ENCODE results near the gene CDK15. TPM values are rescaled to one million over a fixed set of nuclear protein-coding genes. Genes with fewer than 3 reads are reported as not detected.

Gene CDK15
- polyA plus RNA-seq, 2 of the 4 experiments (the other 2 are of a cell fraction), result not detected

- Histone ChIP-seq H3K4me2 (no peak overlapping the region), H3K9me3 (no peaks in the 10 kb centered on the region), H3K4me3 (no peak overlapping the region), H3K4me1 (no peaks in the 10 kb centered on the region), H3K27ac (no peak overlapping the region)
- FAIRE-seq (no peak), DNase-seq (ENCODE audit: low read depth in 1 of 2, low spot score in 1 of 2) (no peak), ATAC-seq (no peak)
- TF ChIP-seq, protein P1, sequence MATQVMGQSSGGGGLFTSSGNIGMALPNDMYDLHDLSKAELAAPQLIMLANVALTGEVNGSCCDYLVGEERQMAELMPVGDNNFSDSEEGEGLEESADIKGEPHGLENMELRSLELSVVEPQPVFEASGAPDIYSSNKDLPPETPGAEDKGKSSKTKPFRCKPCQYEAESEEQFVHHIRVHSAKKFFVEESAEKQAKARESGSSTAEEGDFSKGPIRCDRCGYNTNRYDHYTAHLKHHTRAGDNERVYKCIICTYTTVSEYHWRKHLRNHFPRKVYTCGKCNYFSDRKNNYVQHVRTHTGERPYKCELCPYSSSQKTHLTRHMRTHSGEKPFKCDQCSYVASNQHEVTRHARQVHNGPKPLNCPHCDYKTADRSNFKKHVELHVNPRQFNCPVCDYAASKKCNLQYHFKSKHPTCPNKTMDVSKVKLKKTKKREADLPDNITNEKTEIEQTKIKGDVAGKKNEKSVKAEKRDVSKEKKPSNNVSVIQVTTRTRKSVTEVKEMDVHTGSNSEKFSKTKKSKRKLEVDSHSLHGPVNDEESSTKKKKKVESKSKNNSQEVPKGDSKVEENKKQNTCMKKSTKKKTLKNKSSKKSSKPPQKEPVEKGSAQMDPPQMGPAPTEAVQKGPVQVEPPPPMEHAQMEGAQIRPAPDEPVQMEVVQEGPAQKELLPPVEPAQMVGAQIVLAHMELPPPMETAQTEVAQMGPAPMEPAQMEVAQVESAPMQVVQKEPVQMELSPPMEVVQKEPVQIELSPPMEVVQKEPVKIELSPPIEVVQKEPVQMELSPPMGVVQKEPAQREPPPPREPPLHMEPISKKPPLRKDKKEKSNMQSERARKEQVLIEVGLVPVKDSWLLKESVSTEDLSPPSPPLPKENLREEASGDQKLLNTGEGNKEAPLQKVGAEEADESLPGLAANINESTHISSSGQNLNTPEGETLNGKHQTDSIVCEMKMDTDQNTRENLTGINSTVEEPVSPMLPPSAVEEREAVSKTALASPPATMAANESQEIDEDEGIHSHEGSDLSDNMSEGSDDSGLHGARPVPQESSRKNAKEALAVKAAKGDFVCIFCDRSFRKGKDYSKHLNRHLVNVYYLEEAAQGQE (IDR thresholded peaks at IDR 0.05), result no peak
- TF ChIP-seq HDAC2 (IDR thresholded peaks at IDR 0.05), result no peak
- no peak for TF ChIP-seq HOXA7 (CRISPR knock-in tag; IDR thresholded peaks at IDR 0.05)
- TF ChIP-seq MAZ (IDR thresholded peaks at IDR 0.05; ENCODE audit: borderline replicate concordance, low read depth, low read length), result no peak
- no peak for TF ChIP-seq CBX8 (IDR thresholded peaks at IDR 0.05)
- TF ChIP-seq HOXB5 (CRISPR knock-in tag; IDR thresholded peaks at IDR 0.05), result no peak
- TF ChIP-seq RNF2 (IDR thresholded peaks at IDR 0.05; ENCODE audit: borderline replicate concordance, low read depth), result no peak
- TF ChIP-seq, protein P2, sequence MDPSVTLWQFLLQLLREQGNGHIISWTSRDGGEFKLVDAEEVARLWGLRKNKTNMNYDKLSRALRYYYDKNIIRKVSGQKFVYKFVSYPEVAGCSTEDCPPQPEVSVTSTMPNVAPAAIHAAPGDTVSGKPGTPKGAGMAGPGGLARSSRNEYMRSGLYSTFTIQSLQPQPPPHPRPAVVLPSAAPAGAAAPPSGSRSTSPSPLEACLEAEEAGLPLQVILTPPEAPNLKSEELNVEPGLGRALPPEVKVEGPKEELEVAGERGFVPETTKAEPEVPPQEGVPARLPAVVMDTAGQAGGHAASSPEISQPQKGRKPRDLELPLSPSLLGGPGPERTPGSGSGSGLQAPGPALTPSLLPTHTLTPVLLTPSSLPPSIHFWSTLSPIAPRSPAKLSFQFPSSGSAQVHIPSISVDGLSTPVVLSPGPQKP (IDR thresholded peaks at IDR 0.05; ENCODE audit: low read depth, low read length), result no peak
- no peak for TF ChIP-seq ESRRA (IDR thresholded peaks at IDR 0.05; ENCODE audit: borderline replicate concordance, low read length)
- TF ChIP-seq RARB (CRISPR knock-in tag; IDR thresholded peaks at IDR 0.05), result no peak
- TF ChIP-seq FOSB (CRISPR knock-in tag; IDR thresholded peaks at IDR 0.05), result no peak
- 61% methylated on average over 10 of the region's 10 CpGs for WGBS (ENCODE audit: missing lambda C conversion rate)
- CTCF ChIA-PET, result no interaction called here
- POLR2A ChIA-PET, result no interaction called here
Measured at GRCh38 chr2:201918616-201919307, 112.4 kb downstream of the CDK15 start.

- Histone ChIP-seq H3K4me1 (no peaks in the 10 kb centered on the region), H3K9me3 (no peaks in the 10 kb centered on the region), H3K4me2 (no peak overlapping the region), H3K27ac (no peak overlapping the region), H3K4me3 (no peak overlapping the region)
- 58% methylated on average over 6 of the region's 6 CpGs for WGBS (ENCODE audit: missing lambda C conversion rate)
- no peak for DNase-seq (ENCODE audit: low read depth in 1 of 2, low spot score in 1 of 2)
- ChIA-PET CTCF (no interaction called here), POLR2A (no interaction called here)
- no peak for TF ChIP-seq SMC3 (IDR thresholded peaks at IDR 0.05)
- FAIRE-seq, result no peak
- no peak for ATAC-seq
Measured at GRCh38 chr2:201919308-201919634, 112.9 kb downstream of the CDK15 start.

DNA sequence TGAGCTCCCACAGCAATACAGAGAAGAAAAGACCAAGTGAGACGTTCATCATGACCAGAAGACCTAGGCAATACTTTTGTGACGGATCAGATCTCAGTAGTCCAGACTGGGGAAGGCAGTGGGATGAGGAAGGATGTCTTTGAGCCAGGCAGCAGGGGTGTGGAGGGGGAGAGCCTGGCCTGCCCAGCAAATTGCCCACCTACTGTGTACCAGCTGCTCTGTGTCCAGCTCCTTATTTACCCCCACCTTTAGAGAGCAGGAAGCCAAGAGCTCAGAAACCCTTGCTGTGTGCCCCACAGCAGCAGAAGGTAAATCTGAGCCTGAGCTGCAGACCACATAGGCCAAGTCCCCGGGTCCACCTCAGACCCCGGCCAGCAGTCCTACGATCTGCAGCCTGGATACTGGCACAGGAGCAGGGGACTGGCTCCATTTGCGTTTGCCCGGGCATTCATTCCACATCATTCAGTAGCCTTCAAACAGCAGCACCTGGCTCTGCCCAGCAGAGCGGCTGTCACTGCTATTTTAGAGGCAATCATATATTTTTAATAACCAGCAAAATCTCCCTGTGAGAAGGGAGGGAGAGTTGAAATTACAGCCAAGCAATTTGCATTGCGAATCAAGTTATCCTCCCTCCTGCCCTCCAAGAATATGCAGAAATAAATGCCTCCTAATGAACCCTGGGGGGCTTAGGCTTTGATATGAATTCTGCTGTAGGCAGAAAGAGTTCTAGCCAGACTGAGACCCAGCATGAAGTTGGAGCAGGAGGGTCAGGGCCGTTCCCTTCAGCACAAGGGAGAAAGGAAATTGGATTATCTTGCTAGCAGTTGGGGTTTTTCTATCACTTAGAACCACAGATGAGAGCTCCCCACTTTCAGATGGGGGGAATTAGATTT, 117.3 kb downstream of the CDK15 start:
- Histone ChIP-seq H3K4me2 (no peak overlapping the region), H3K9me3 (no peaks in the 10 kb centered on the region), H3K4me3 (no peak overlapping the region), H3K4me1 (no peaks in the 10 kb centered on the region), H3K27ac (no peak overlapping the region)
- TF ChIP-seq ESRRA (IDR thresholded peaks at IDR 0.05; ENCODE audit: borderline replicate concordance, low read length) (no peak), EHMT2 (IDR thresholded peaks at IDR 0.05; ENCODE audit: low read depth) (no peak), GATA3 (IDR thresholded peaks at IDR 0.05; ENCODE audit: borderline replicate concordance) (no peak), CHD2 (IDR thresholded peaks at IDR 0.05; ENCODE audit: low read length, partially characterized antibody) (no peak), HOXB5 (CRISPR knock-in tag; IDR thresholded peaks at IDR 0.05) (no peak), NPAS2 (CRISPR knock-in tag; IDR thresholded peaks at IDR 0.05; ENCODE audit: borderline replicate concordance) (no peak), TFCP2L1 (CRISPR knock-in tag; IDR thresholded peaks at IDR 0.05) (no peak), HOXB13 (CRISPR knock-in tag; IDR thresholded peaks at IDR 0.05; ENCODE audit: low read depth) (no peak), EP300 (IDR thresholded peaks at IDR 0.05) (no peak), RCOR1 (IDR thresholded peaks at IDR 0.05; ENCODE audit: low read depth, low read length) (no peak), CEBPB (IDR thresholded peaks at IDR 0.05) (no peak), PHF8 (IDR thresholded peaks at IDR 0.05; ENCODE audit: borderline replicate concordance, low read depth) (no peak)
- TF ChIP-seq, protein P3, sequence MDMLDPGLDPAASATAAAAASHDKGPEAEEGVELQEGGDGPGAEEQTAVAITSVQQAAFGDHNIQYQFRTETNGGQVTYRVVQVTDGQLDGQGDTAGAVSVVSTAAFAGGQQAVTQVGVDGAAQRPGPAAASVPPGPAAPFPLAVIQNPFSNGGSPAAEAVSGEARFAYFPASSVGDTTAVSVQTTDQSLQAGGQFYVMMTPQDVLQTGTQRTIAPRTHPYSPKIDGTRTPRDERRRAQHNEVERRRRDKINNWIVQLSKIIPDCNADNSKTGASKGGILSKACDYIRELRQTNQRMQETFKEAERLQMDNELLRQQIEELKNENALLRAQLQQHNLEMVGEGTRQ (IDR thresholded peaks at IDR 0.05), result no peak
- TF ChIP-seq, protein P2 (IDR thresholded peaks at IDR 0.05; ENCODE audit: low read depth, low read length), result no peak
- ATAC-seq, result no peak; a peak in 1 of 6 replicates
- FAIRE-seq, result no peak
- DNase-seq (ENCODE audit: low read depth in 1 of 2, low spot score in 1 of 2), result no peak
- WGBS (ENCODE audit: missing lambda C conversion rate), result 45% methylated on average over 10 of the region's 10 CpGs
- POLR2A ChIA-PET, result no interaction called here
- CTCF ChIA-PET, result interaction anchor here (1.0 kb wide), 1 partner anchor 63 kb away, joined by 4 read pairs; no protein-coding TSS in a partner anchor

Data from A549 (cell line).